ENCODE measurements around the gene RNF32. TPM values are rescaled to one million over a fixed set of nuclear protein-coding genes. Genes with fewer than 3 reads are reported as not detected.

The RNF32 gene
- polyA plus RNA-seq, 1 donor (not counting 4 experiments of a cell fraction or from before 2014, with no cell fraction given) = 0.34 TPM

GRCh38 chr7:156611014-156612010, 29.3 kb upstream of the RNF32 start:
- no peak overlapping the region for H3K9ac ChIP-seq (ENCODE audit: control insufficient read depth, extremely low read depth, insufficient read depth, low read length)
- TF ChIP-seq CTCF (optimal IDR thresholded peaks at IDR 0.05 in 1 of 3, IDR thresholded peaks at IDR 0.05 in 1 of 3, conservative IDR thresholded peaks at IDR 0.05 in 1 of 3; ENCODE audit: extremely low read depth in 1 of 3, insufficient read depth in 2 of 3, low read length in 3 of 3) = no peak
- TF ChIP-seq EZH2 (IDR thresholded peaks at IDR 0.05; ENCODE audit: low read length) = no peak
- H3K9me1 ChIP-seq (ENCODE audit: control insufficient read depth, extremely low read depth, insufficient read depth, low read length) = no peaks in the 10 kb centered on the region
- no peaks in the 10 kb centered on the region for H3K36me3 ChIP-seq (ENCODE audit: control insufficient read depth in 2 of 2, extremely low read depth in 1 of 2, insufficient read depth in 2 of 2, low read length in 2 of 2)
- H4K20me1 ChIP-seq (ENCODE audit: control insufficient read depth, extremely low read depth, insufficient read depth, low read length) = no peaks in the 10 kb centered on the region
- DNase-seq (ENCODE audit: low read depth, low spot score) (no peak), FAIRE-seq (no peak)
- H3K27me3 ChIP-seq (ENCODE audit: control insufficient read depth, extremely low read depth, insufficient read depth, low read length) = peaks cover 13% of the 10 kb centered on the region
- no peak overlapping the region for H3K4me3 ChIP-seq (ENCODE audit: control insufficient read depth in 2 of 3, extremely low read depth in 1 of 3, insufficient read depth in 2 of 3, low read depth in 1 of 3, low read length in 3 of 3)
- H3K4me1 ChIP-seq (ENCODE audit: control insufficient read depth, extremely low read depth, insufficient read depth, low read length) = no peaks in the 10 kb centered on the region
- no peaks in the 10 kb centered on the region for H3K79me2 ChIP-seq (ENCODE audit: control insufficient read depth, insufficient read depth, low read length)
- no peak overlapping the region for H2AFZ ChIP-seq (ENCODE audit: control insufficient read depth, low read length)
- H3K27ac ChIP-seq (ENCODE audit: control insufficient read depth, insufficient read depth, low read length) = no peak overlapping the region
- no peak overlapping the region for H3K4me2 ChIP-seq (ENCODE audit: control insufficient read depth, extremely low read depth, insufficient read depth, low read depth, low read length)
- H3K9me3 ChIP-seq (ENCODE audit: control insufficient read depth, low read depth, low read length) = no peaks in the 10 kb centered on the region
- dilution Hi-C loops (cut with MboI; ENCODE audit: extremely low pct_ligation_motif_present, low sequenced_read_pairs) = no loop called here

GRCh38 chr7:156612930-156613329, 27.6 kb upstream of the RNF32 start:
- dilution Hi-C loops (cut with MboI; ENCODE audit: extremely low pct_ligation_motif_present, low sequenced_read_pairs) = no loop called here
- Histone ChIP-seq H3K79me2 (ENCODE audit: control insufficient read depth, insufficient read depth, low read length) (no peaks in the 10 kb centered on the region), H3K36me3 (ENCODE audit: control insufficient read depth in 2 of 2, extremely low read depth in 1 of 2, insufficient read depth in 2 of 2, low read length in 2 of 2) (no peaks in the 10 kb centered on the region), H3K9ac (ENCODE audit: control insufficient read depth, extremely low read depth, insufficient read depth, low read length) (no peak overlapping the region), H2AFZ (ENCODE audit: control insufficient read depth, low read length) (no peak overlapping the region), H3K27me3 (ENCODE audit: control insufficient read depth, extremely low read depth, insufficient read depth, low read length) (peaks cover 23% of the 10 kb centered on the region), H3K4me2 (ENCODE audit: control insufficient read depth, extremely low read depth, insufficient read depth, low read depth, low read length) (no peak overlapping the region), H4K20me1 (ENCODE audit: control insufficient read depth, extremely low read depth, insufficient read depth, low read length) (no peaks in the 10 kb centered on the region), H3K4me1 (ENCODE audit: control insufficient read depth, extremely low read depth, insufficient read depth, low read length) (no peaks in the 10 kb centered on the region), H3K9me3 (ENCODE audit: control insufficient read depth, low read depth, low read length) (no peaks in the 10 kb centered on the region), H3K4me3 (ENCODE audit: control insufficient read depth in 2 of 3, extremely low read depth in 1 of 3, insufficient read depth in 2 of 3, low read depth in 1 of 3, low read length in 3 of 3) (no peak overlapping the region), H3K27ac (ENCODE audit: control insufficient read depth, insufficient read depth, low read length) (no peak overlapping the region), H3K9me1 (ENCODE audit: control insufficient read depth, extremely low read depth, insufficient read depth, low read length) (no peaks in the 10 kb centered on the region)
- FAIRE-seq (no peak), DNase-seq (ENCODE audit: low read depth, low spot score) (no peak)
- TF ChIP-seq EZH2 (IDR thresholded peaks at IDR 0.05; ENCODE audit: low read length) (no peak), CTCF (optimal IDR thresholded peaks at IDR 0.05 in 1 of 3, IDR thresholded peaks at IDR 0.05 in 1 of 3, conservative IDR thresholded peaks at IDR 0.05 in 1 of 3; ENCODE audit: extremely low read depth in 1 of 3, insufficient read depth in 2 of 3, low read length in 3 of 3) (no peak)
